GM06990 (cell line): ENCODE data around the gene TCF20.

Experiments used
- DNase-seq: peaks from one replicate; pipeline ENCODE4 v3.0.0-alpha.2; 2011; ENCODE audit not compliant: insufficient read length; ENCODE audit errors: extremely low read depth
- H3K27me3 ChIP-seq: replicated peaks from 2 replicates; pipeline ENCODE4 v1.6.0; 2011; ENCODE audit warnings: low read length; ENCODE audit not compliant: control insufficient read depth, insufficient read depth
- H3K36me3 ChIP-seq: 2 replicates; pipeline ENCODE4 v1.5.1; 2011; ENCODE audit warnings: low read length; ENCODE audit not compliant: control insufficient read depth, insufficient read depth
- H3K4me3 ChIP-seq: replicated peaks from 2 replicates; pipeline ENCODE4 v1.5.1; 2011; ENCODE audit warnings: low read depth, mild to moderate bottlenecking, control low read depth, low read length
- CTCF ChIP-seq: IDR thresholded peaks from 2 replicates; pipeline ENCODE4 v1.5.1; 2011; ENCODE audit warnings: low read length, control low read depth, mild to moderate bottlenecking, inconsistent platforms; ENCODE audit not compliant: insufficient read depth, poor library complexity, severe bottlenecking

TCF20 gene

DNA sequence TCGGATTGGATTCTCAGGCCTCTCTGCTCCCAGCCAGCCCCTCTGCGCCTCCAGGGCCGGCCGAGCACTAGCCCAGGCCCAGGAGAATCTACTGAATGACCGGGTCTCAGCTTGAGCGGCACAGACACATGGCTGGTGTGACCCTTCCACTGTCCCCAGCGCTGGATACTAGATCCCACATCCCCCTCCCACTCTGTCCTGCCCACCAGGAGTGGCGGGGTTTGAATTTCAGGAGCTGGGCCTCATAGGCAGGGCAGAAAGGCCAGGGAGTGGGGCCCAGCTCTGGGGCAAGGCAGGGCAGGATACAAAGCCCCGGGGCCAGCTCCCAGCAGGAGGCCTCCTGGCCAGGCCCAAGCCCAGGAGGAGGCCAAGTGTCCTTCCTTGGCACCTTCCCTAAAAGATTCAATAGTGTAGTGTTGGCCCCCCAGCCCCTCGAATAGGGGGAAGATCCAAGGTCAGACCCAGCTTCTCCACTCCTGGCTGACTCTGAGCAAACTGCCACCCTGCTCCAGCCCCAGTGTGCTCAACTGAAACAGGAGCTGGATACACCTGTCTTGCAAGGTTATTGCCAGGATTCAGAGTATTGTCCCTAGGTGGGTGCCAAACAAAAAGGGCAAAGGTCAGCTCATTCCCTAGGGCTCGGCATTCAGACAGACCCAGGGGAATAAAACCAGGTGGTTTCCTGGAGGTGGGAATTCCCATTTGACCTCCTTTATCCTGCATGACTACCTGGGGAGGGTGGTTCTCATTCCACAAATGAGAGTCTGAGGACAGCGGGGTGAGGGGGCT lies 22.5 kb upstream of the TCF20 start:
- H3K36me3 ChIP-seq: no peaks in the 10 kb centered on the region
- no peak for DNase-seq
- no peak overlapping the region for H3K4me3 ChIP-seq
- no peaks in the 10 kb centered on the region for H3K27me3 ChIP-seq
- TF ChIP-seq CTCF: no peak

DNA sequence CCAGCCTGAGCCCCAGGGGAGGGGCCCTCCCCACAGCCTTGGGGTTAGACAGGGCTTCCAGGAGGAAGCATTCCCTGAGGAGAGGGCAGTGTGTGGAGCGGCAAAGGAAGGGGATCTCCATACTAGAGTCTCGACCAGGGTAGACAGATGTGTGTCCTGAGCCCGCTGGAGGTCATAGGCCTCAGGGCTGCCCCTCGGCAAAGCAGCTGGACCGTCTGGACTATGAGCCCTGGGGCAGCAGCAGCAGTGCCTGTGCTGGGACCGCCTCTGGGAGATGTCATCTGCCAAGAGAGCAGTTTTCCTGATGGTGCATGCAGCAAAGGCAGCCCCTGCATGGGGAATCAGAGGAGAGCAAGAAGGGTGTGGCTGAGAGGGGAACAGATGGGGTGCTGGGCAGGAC lies 20.8 kb upstream of the TCF20 start:
- Histone ChIP-seq H3K27me3 (no peaks in the 10 kb centered on the region), H3K4me3 (no peak overlapping the region), H3K36me3 (no peaks in the 10 kb centered on the region)
- no peak for DNase-seq
- no peak for TF ChIP-seq CTCF

DNA sequence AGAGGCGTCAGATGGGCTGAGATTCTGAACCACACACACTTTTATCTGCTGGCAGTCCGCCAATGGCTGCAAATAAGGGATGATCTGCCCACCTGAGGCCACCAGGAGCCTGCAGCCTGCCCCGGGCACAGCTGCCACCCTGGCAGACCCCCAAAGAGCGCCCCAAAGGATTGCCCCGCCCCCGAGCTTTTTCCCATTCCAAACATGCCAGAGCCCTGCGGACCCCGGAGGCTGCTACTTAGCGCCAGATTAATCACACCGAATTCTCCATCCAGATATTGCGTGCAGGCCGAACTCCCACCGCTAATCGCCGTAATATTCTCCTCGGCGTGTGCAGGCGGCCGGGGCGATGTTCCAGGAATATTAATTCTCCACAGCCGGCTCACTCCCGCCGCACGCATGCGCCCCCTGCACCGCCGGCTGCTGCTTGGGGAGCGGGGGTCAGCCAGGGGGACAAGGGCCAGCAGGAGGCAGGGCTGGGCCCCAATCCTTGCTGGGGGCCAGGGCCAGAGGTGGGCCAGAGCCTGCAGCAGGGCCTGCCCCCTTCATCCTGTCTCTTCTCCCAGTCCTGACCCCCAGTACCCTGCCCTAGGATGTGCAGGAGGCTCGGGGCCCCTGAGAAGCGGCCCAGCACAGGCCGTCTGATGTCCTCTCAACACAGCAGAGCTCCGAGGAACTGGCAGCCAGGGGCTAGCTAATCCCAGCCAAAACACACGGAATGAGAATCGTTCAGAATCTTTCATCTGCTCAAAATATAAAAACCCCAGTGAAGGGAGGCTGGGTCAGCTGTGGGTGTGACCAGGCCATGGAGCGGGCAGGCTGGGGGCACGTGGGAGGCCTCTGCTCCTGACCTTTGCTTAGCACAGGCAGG lies 19.5 kb upstream of the TCF20 start:
- no peak for TF ChIP-seq CTCF
- DNase-seq: no peak
- Histone ChIP-seq H3K27me3 (no peaks in the 10 kb centered on the region), H3K4me3 (no peak overlapping the region), H3K36me3 (no peaks in the 10 kb centered on the region)

GRCh38 chr22:42288791-42289190 lies 18.3 kb upstream of the TCF20 start:
- DNase-seq: no peak
- no peak for TF ChIP-seq CTCF
- Histone ChIP-seq H3K4me3 (no peak overlapping the region), H3K27me3 (no peaks in the 10 kb centered on the region), H3K36me3 (no peaks in the 10 kb centered on the region)

DNA sequence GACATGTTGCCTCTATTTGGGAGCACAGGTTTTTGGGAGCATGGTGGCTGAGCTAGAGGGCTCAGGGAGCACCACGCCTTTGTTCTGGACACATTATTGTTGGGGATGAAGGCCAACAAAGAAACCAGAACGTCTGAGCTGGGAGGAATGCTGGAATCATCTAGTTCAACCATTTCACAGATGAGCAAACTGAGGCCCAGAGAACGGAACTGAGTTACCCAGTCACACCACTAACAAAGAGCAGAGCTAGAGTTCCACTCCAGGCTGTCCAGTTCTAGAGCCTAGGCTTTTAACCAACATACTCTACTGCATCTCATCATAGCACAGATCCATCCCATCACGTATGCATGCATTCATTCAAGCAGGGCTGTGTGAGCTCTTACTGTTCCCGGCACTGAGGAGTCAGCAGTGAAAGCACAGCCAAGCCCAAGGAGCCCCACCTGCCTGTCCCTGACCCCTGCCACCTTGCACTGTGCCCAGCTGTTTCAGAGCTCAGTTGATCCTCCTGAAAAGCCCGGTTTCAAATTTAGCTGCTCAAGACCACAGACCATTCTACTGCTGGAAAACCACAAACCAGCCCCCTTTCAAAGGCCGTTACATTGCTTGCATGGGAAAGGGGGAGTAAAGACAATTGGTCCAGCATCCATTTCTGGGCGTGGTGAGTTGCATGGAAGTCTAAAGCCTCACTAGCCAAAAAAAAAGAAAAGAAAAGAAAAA lies 16.9 kb upstream of the TCF20 start:
- DNase-seq: no peak
- 0 out of 2 replicates have a peak, but pooled peaks cover 1% of the 10 kb centered on the region for H3K27me3 ChIP-seq
- TF ChIP-seq CTCF: no peak
- H3K36me3 ChIP-seq: no peaks in the 10 kb centered on the region
- no peak overlapping the region for H3K4me3 ChIP-seq
